Keratinocyte (primary cell): Measurements from ENCODE around the gene FOXL2. TPM values are rescaled to one million over a fixed set of nuclear protein-coding genes. Genes with fewer than 3 reads are reported as not detected.
A peak's percentile ranks its signal among the peaks of the same experiment; 100 is the strongest.

Experiments
- DNase-seq: peaks from one replicate; pipeline ENCODE4 v3.0.0-alpha.2; 2011; ENCODE audit warnings: low read depth, missing footprints, low spot score
- FAIRE-seq: peaks from 2 replicates; lab custom pipeline; 2011; peaks lifted over from hg19 to GRCh38; lab: Jason Lieb, UNC
- H2AFZ ChIP-seq: 2 replicates; pipeline ENCODE4 v1.6.0; 2012; ENCODE audit warnings: low read length, control low read depth, inconsistent platforms; ENCODE audit not compliant: control insufficient read depth
- H3K27ac ChIP-seq: 2 replicates; pipeline ENCODE4 v1.5.1; 2011; ENCODE audit warnings: low read length; ENCODE audit not compliant: control insufficient read depth, insufficient read depth
- H3K27me3 ChIP-seq: 3 replicates; pipeline ENCODE4 v1.6.0; 2011; ENCODE audit warnings: low read length; ENCODE audit not compliant: control insufficient read depth, insufficient read depth; ENCODE audit errors: extremely low read depth
- H3K36me3 ChIP-seq, 2 experiments: 2 replicates in 1 of 2; 3 replicates in 1 of 2; pipeline ENCODE4 v1.5.1; 2011; ENCODE audit warnings: low read length in 2 of 2, mild to moderate bottlenecking in 1 of 2; ENCODE audit not compliant: control insufficient read depth in 2 of 2, insufficient read depth in 2 of 2; ENCODE audit errors: extremely low read depth in 1 of 2
- H3K4me1 ChIP-seq: 3 replicates; pipeline ENCODE4 v1.5.1; 2011; ENCODE audit warnings: low read length; ENCODE audit not compliant: control insufficient read depth, insufficient read depth; ENCODE audit errors: extremely low read depth
- H3K4me2 ChIP-seq: 3 replicates; pipeline ENCODE4 v1.6.0; 2011; ENCODE audit warnings: low read depth, low read length; ENCODE audit not compliant: control insufficient read depth, insufficient read depth; ENCODE audit errors: extremely low read depth
- H3K4me3 ChIP-seq, 3 experiments: fragments of 200-600 bp in 1 of 3; sonication (generic) in 1 of 3; 2 replicates in 2 of 3; 3 replicates in 1 of 3; pipeline ENCODE4 v1.5.1; 2011 to 2016; ENCODE audit warnings: low read length in 3 of 3, mild to moderate bottlenecking in 3 of 3, control low read depth in 2 of 3, inconsistent platforms in 1 of 3, low read depth in 1 of 3, mixed read lengths in 1 of 3, mixed run types in 1 of 3, moderate library complexity in 1 of 3; ENCODE audit not compliant: control insufficient read depth in 2 of 3, insufficient read depth in 2 of 3; ENCODE audit errors: extremely low read depth in 1 of 3
- H3K79me2 ChIP-seq: 2 replicates; pipeline ENCODE4 v1.6.0; 2012; ENCODE audit warnings: low read length; ENCODE audit not compliant: control insufficient read depth, insufficient read depth
- H3K9ac ChIP-seq: 3 replicates; pipeline ENCODE4 v1.6.0; 2011; ENCODE audit warnings: low read length; ENCODE audit not compliant: control insufficient read depth, insufficient read depth; ENCODE audit errors: extremely low read depth
- H3K9me1 ChIP-seq: 3 replicates; pipeline ENCODE4 v1.6.0; 2011; ENCODE audit warnings: low read length; ENCODE audit not compliant: control insufficient read depth, insufficient read depth; ENCODE audit errors: extremely low read depth
- H3K9me3 ChIP-seq: 2 replicates; pipeline ENCODE4 v1.5.1; 2012; ENCODE audit warnings: low read depth, low read length; ENCODE audit not compliant: control insufficient read depth
- H4K20me1 ChIP-seq: 3 replicates; pipeline ENCODE4 v1.6.0; 2011; ENCODE audit warnings: low read length; ENCODE audit not compliant: control insufficient read depth, insufficient read depth; ENCODE audit errors: extremely low read depth
- CTCF ChIP-seq, 3 experiments: IDR thresholded peaks in 1 of 3; conservative IDR thresholded peaks in 1 of 3; optimal IDR thresholded peaks in 1 of 3; 2 replicates in 2 of 3; 3 replicates in 1 of 3; pipeline versions ENCODE3 to v1.5.1; 2011; ENCODE audit warnings: low read length in 3 of 3, mild to moderate bottlenecking in 3 of 3, moderate library complexity in 2 of 3, control low read depth in 1 of 3, inconsistent platforms in 1 of 3; ENCODE audit not compliant: insufficient read depth in 2 of 3; ENCODE audit errors: extremely low read depth in 1 of 3
- EZH2 ChIP-seq: IDR thresholded peaks from one replicate; pipeline ENCODE4 v1.6.1; 2012; ENCODE audit warnings: inconsistent platforms, mild to moderate bottlenecking, low read length, moderate library complexity
- dilution Hi-C: fragments of 300-500 bp; cut with MboI; formaldehyde crosslinking; loops from one replicate; pipeline ENCODE4 v1.7.0; 2020; ENCODE audit warnings: low sequenced_read_pairs; ENCODE audit not compliant: extremely low pct_ligation_motif_present
- polyA plus RNA-seq, 5 experiments: library from polyadenylated mRNA; depleted of rRNA in 3 of 5; stranded (reverse) in 3 of 5; stranded (forward) in 1 of 5; unstranded in 1 of 5; fragments of >200 nt; gene quantifications; 1 replicate in 1 of 5; 2 replicates in 3 of 5; 3 replicates in 1 of 5; pipeline versions ENCODE4 v1.2.1 to v1.2.3, GENCODE V29; 2011 to 2012; ENCODE audit warnings: missing spikeins in 2 of 5, low read depth in 1 of 5, low replicate concordance in 1 of 5

The FOXL2 gene
- polyA plus RNA-seq, 1 donor (not counting 4 experiments of a cell fraction or from before 2014, with no cell fraction given) = 0.25 TPM

- no peak for FAIRE-seq
- H3K36me3 ChIP-seq = no peaks in the 10 kb centered on the region
- no peaks in the 10 kb centered on the region for H3K9me3 ChIP-seq
- H3K9me1 ChIP-seq = no peaks in the 10 kb centered on the region
- peaks cover 3% of the 10 kb centered on the region for H4K20me1 ChIP-seq
- TF ChIP-seq CTCF (optimal IDR thresholded peaks at IDR 0.05 in 1 of 3, IDR thresholded peaks at IDR 0.05 in 1 of 3, conservative IDR thresholded peaks at IDR 0.05 in 1 of 3; ENCODE audit: extremely low read depth in 1 of 3, insufficient read depth in 2 of 3, low read length in 3 of 3) (peak; percentile 29 to 69 (median 57)), EZH2 (peak; percentile 94)
- no peak overlapping the region for H3K27ac ChIP-seq
- H3K4me1 ChIP-seq = peaks cover 13% of the 10 kb centered on the region
- H2AFZ ChIP-seq = peak overlapping the region; percentile 64
- H3K27me3 ChIP-seq = peaks cover 96% of the 10 kb centered on the region
- peak overlapping the region; percentile 15 for H3K9ac ChIP-seq
- dilution Hi-C loops = loop anchor here (25.0 kb wide), 1 partner anchor 366 kb away; no protein-coding TSS in a partner anchor
- H3K4me3 ChIP-seq = peak overlapping the region; percentile 45 to 59 (median 58)
- no peaks in the 10 kb centered on the region for H3K79me2 ChIP-seq
- peak overlapping the region; percentile 82 for H3K4me2 ChIP-seq
- DNase-seq = no peak
These were observed 951 bp downstream of the FOXL2 start for GRCh38 chr3:138945709-138946662.

GRCh38 chr3:138944929-138945708, 1.8 kb downstream of the FOXL2 start:
- Histone ChIP-seq H3K4me1 (peaks cover 13% of the 10 kb centered on the region), H3K27ac (no peak overlapping the region), H3K36me3 (no peaks in the 10 kb centered on the region), H3K79me2 (no peaks in the 10 kb centered on the region), H2AFZ (no peak overlapping the region), H3K9me3 (no peaks in the 10 kb centered on the region), H3K4me2 (peak overlapping the region; percentile 54), H3K27me3 (peaks cover 96% of the 10 kb centered on the region), H3K9ac (no peak overlapping the region), H3K4me3 (peak overlapping the region; percentile 8 to 62 (median 18)), H4K20me1 (peaks cover 3% of the 10 kb centered on the region), H3K9me1 (no peaks in the 10 kb centered on the region)
- dilution Hi-C loops = loop anchor here (25.0 kb wide), 1 partner anchor 367 kb away; no protein-coding TSS in a partner anchor
- TF ChIP-seq EZH2 (peak; percentile 98), CTCF (optimal IDR thresholded peaks at IDR 0.05 in 1 of 3, IDR thresholded peaks at IDR 0.05 in 1 of 3, conservative IDR thresholded peaks at IDR 0.05 in 1 of 3; ENCODE audit: extremely low read depth in 1 of 3, insufficient read depth in 2 of 3, low read length in 3 of 3) (no peak)
- no peak for FAIRE-seq
- no peak for DNase-seq
